Erythroblast (primary cell): Measurements from ENCODE around the gene RTN4RL1.

Experiments
- DNase-seq, 2 experiments: peaks; one replicate each; lab custom pipeline; 2025; lab: John Stamatoyannopoulos, UW
- GATA1 ChIP-seq: IDR thresholded peaks from 2 replicates; pipeline ENCODE4 v1.6.1; 2011; ENCODE audit warnings: low read depth, mild to moderate bottlenecking, control low read depth, low read length, moderate library complexity
- POLR2A ChIP-seq: IDR thresholded peaks from 2 replicates; pipeline ENCODE4 v1.6.1; 2011; ENCODE audit warnings: mild to moderate bottlenecking, low read length

The RTN4RL1 gene

GRCh38 chr17:1946021-1946932 lies 78.9 kb downstream of the RTN4RL1 start:
- TF ChIP-seq GATA1 (no peak), POLR2A (no peak)
- no peak for DNase-seq

- TF ChIP-seq GATA1 (no peak), POLR2A (no peak)
These were observed 79.5 kb downstream of the RTN4RL1 start for GRCh38 chr17:1945621-1946020.

GRCh38 chr17:1943436-1943831 lies 81.7 kb downstream of the RTN4RL1 start:
- TF ChIP-seq GATA1 (no peak), POLR2A (no peak)
- DNase-seq = no peak

More at GRCh38 chr17:1945621-1946020, 79.5 kb downstream of the RTN4RL1 start:
- no peak for DNase-seq

- no peak for DNase-seq
- TF ChIP-seq POLR2A (no peak), GATA1 (no peak)
These were observed 82.3 kb downstream of the RTN4RL1 start for GRCh38 chr17:1942666-1943435.

GRCh38 chr17:1942066-1942365 lies 83.1 kb downstream of the RTN4RL1 start:
- DNase-seq = no peak

GRCh38 chr17:1941272-1942065 lies 83.7 kb downstream of the RTN4RL1 start:
- no peak for DNase-seq
- TF ChIP-seq GATA1 (no peak), POLR2A (no peak)

More at GRCh38 chr17:1942066-1942365, 83.1 kb downstream of the RTN4RL1 start:
- TF ChIP-seq GATA1 = no peak
- no peak for TF ChIP-seq POLR2A

- TF ChIP-seq GATA1 = no peak
- TF ChIP-seq POLR2A = no peak
- DNase-seq = no peak
These were observed 84.3 kb downstream of the RTN4RL1 start for GRCh38 chr17:1940810-1941185.

- no peak for DNase-seq
- TF ChIP-seq GATA1 = no peak
- no peak for TF ChIP-seq POLR2A
These were observed 84.9 kb downstream of the RTN4RL1 start for GRCh38 chr17:1939981-1940809.

GRCh38 chr17:1937461-1937860 lies 87.7 kb downstream of the RTN4RL1 start:
- DNase-seq = no peak
- TF ChIP-seq POLR2A (no peak), GATA1 (no peak)

- TF ChIP-seq POLR2A (no peak), GATA1 (no peak)
- DNase-seq = no peak
These were observed 88.4 kb downstream of the RTN4RL1 start for GRCh38 chr17:1936766-1937165.

GRCh38 chr17:1934901-1935300 lies 90.2 kb downstream of the RTN4RL1 start:
- TF ChIP-seq GATA1 = no peak
- no peak for TF ChIP-seq POLR2A
- DNase-seq = no peak

- no peak for TF ChIP-seq POLR2A
- no peak for TF ChIP-seq GATA1
- no peak for DNase-seq
These were observed 91.0 kb downstream of the RTN4RL1 start for GRCh38 chr17:1933875-1934715.
